ENCODE measurements around the gene NOC4L. TPM values are rescaled to one million over a fixed set of nuclear protein-coding genes. Genes with fewer than 3 reads are reported as not detected.
A peak's percentile ranks its signal among the peaks of the same experiment; 100 is the strongest.

NOC4L gene
- total RNA-seq, 1 experiment from 2014 or later, result 29.8 TPM

GRCh38 chr12:132131952-132132351 lies 12.3 kb upstream of the NOC4L start:
- POLR2A ChIA-PET, result no interaction called here
- intact Hi-C loops (cut with micrococcal nuclease; ENCODE audit: unreplicated experiment), result no loop called here

GRCh38 chr12:132132609-132133430 lies 11.4 kb upstream of the NOC4L start:
- Histone ChIP-seq H3K9me3 (ENCODE audit: control insufficient read depth, insufficient read depth, low read depth, low read length) (no peaks in the 10 kb centered on the region), H3K4me3 (ENCODE audit: low read depth in 2 of 2, low read length in 2 of 2) (no peak overlapping the region), H3K36me3 (ENCODE audit: control insufficient read depth, insufficient read depth, low read length) (peaks cover 4% of the 10 kb centered on the region; the same call in 1 of the 2 replicates), H3K27me3 (ENCODE audit: control insufficient read depth, insufficient read depth, low read length) (no peaks in the 10 kb centered on the region), H3K27ac (ENCODE audit: low read length) (no peak overlapping the region), H3K4me1 (ENCODE audit: control insufficient read depth, insufficient read depth, low read length) (peaks cover 5% of the 10 kb centered on the region; the same call in 1 of the 2 replicates)
- intact Hi-C loops (cut with micrococcal nuclease; ENCODE audit: unreplicated experiment) (no loop called here), in situ Hi-C loops (cut with HindIII; ENCODE audit: low pct_unique_long_range_greater_than_20kb, low sequenced_read_pairs) (no loop called here)
- 0 out of 2 replicates have a peak, but pooled peaks have one; percentile 3 for ATAC-seq
- no TSS peak for BruUV-seq (replicated peaks)
- no peak for DNase-seq (ENCODE audit: low read depth, low spot score)
- CTCF ChIA-PET, result no interaction called here
- POLR2A ChIA-PET, result no interaction called here
- TF ChIP-seq SIN3A (IDR thresholded peaks at IDR 0.05; ENCODE audit: borderline replicate concordance, insufficient read depth, low read depth, low read length) (no peak), REST (IDR thresholded peaks at IDR 0.05; ENCODE audit: insufficient read depth in 1 of 2, low read depth in 2 of 2, low read length in 1 of 2) (no peak), TCF7L2 (IDR thresholded peaks at IDR 0.05; ENCODE audit: low read depth, low read length) (no peak), CTCF (IDR thresholded peaks at IDR 0.05) (no peak)

More at GRCh38 chr12:132131952-132132351, 12.3 kb upstream of the NOC4L start:
- CTCF ChIA-PET, result no interaction called here
- Histone ChIP-seq H3K36me3 (ENCODE audit: control insufficient read depth, insufficient read depth, low read length) (peaks cover 4% of the 10 kb centered on the region; the same call in 1 of the 2 replicates), H3K9me3 (ENCODE audit: control insufficient read depth, insufficient read depth, low read depth, low read length) (no peaks in the 10 kb centered on the region), H3K27ac (ENCODE audit: low read length) (no peak overlapping the region), H3K27me3 (ENCODE audit: control insufficient read depth, insufficient read depth, low read length) (no peaks in the 10 kb centered on the region), H3K4me1 (ENCODE audit: control insufficient read depth, insufficient read depth, low read length) (no peaks in the 10 kb centered on the region), H3K4me3 (ENCODE audit: low read depth in 2 of 2, low read length in 2 of 2) (no peak overlapping the region)
- DNase-seq (ENCODE audit: low read depth, low spot score), result no peak
- TF ChIP-seq POLR2AphosphoS5 (IDR thresholded peaks at IDR 0.05; ENCODE audit: low read depth, low read length) (no peak), REST (IDR thresholded peaks at IDR 0.05; ENCODE audit: insufficient read depth in 1 of 2, low read depth in 2 of 2, low read length in 1 of 2) (no peak), CTCF (IDR thresholded peaks at IDR 0.05) (no peak), SIN3A (IDR thresholded peaks at IDR 0.05; ENCODE audit: borderline replicate concordance, insufficient read depth, low read depth, low read length) (no peak), TCF7L2 (IDR thresholded peaks at IDR 0.05; ENCODE audit: low read depth, low read length) (no peak)
- in situ Hi-C loops (cut with HindIII; ENCODE audit: low pct_unique_long_range_greater_than_20kb, low sequenced_read_pairs), result no loop called here
- ATAC-seq, result 0 out of 2 replicates have a peak, but pooled peaks have one; percentile 3
- no TSS peak for BruUV-seq (replicated peaks)
